Sigmoid colon (tissue), 7 donors: ENCODE measurements around the gene ELF5. TPM values are rescaled to one million over a fixed set of nuclear protein-coding genes. Genes with fewer than 3 reads are reported as not detected.

Source experiments
- DNase-seq: peaks from one replicate; pipeline ENCODE4 v3.0.0-alpha.2; 2019
- H3K27ac ChIP-seq, 4 donors: fragments of 200-600 bp; sonication (generic); one replicate each; pipeline ENCODE4 v1.5.1; 2016 to 2019; ENCODE audit warnings: mild to moderate bottlenecking in 1 of 4
- H3K27me3 ChIP-seq, 3 donors: fragments of 200-600 bp; sonication (generic); one replicate each; pipeline ENCODE4 v1.5.1; 2019; ENCODE audit warnings: mild to moderate bottlenecking in 1 of 3
- H3K36me3 ChIP-seq, 4 donors: fragments of 200-600 bp; sonication (generic); one replicate each; pipeline ENCODE4 v1.5.1; 2016 to 2019
- H3K4me1 ChIP-seq, 4 donors: fragments of 200-600 bp; sonication (generic); one replicate each; pipeline ENCODE4 v1.5.1; 2017 to 2019
- H3K4me3 ChIP-seq, 4 donors: fragments of 200-600 bp; sonication (generic); one replicate each; pipeline ENCODE4 v1.5.1; 2017 to 2019; ENCODE audit warnings: mild to moderate bottlenecking in 2 of 4, moderate library complexity in 1 of 4
- H3K9me3 ChIP-seq, 4 donors: fragments of 200-600 bp in 3 of 4; sonication (generic) in 3 of 4; one replicate each; pipeline versions ENCODE4 v1.5.1 to v1.6.1; 2013 to 2019
- CTCF ChIP-seq, 4 experiments: fragments of 450-650 bp in 3 of 4; fragments of 200-600 bp in 1 of 4; IDR thresholded peaks; one replicate each; pipeline ENCODE4 v1.5.1; 2016 to 2019; ENCODE audit warnings: antibody characterized with exemption in 4 of 4, mild to moderate bottlenecking in 3 of 4, moderate library complexity in 2 of 4
- EP300 ChIP-seq, 4 donors: sonication (generic); formaldehyde crosslinking; IDR thresholded peaks; one replicate each; pipeline ENCODE4 v1.6.1; 2017; ENCODE audit warnings: antibody characterized with exemption in 4 of 4
- POLR2A ChIP-seq, 2 donors: fragments of 450-650 bp; IDR thresholded peaks; one replicate each; pipeline ENCODE4 v1.6.1; 2016; ENCODE audit warnings: antibody characterized with exemption in 2 of 2, mild to moderate bottlenecking in 2 of 2, moderate library complexity in 2 of 2
- POLR2AphosphoS5 ChIP-seq, 4 donors: sonication (generic); formaldehyde crosslinking; IDR thresholded peaks; one replicate each; pipeline ENCODE4 v1.6.1; 2017; ENCODE audit warnings: antibody characterized with exemption in 4 of 4
- WGBS, 2 donors: extraction: QIAGEN DNeasy Blood & Tissue Kit; methylation state at CpG; one replicate each; pipeline ENCODE4 v1.1.7; 2013; 5-methylcytosine and 5-hydroxymethylcytosine counted together
- intact Hi-C: fragments of 100-400 bp; cut with DNase I; formaldehyde crosslinking; loops from one replicate; pipeline ENCODE4 v1.15.1; 2023
- polyA plus RNA-seq, 3 donors: library from polyadenylated mRNA; stranded (reverse); fragments of 200-250 nt; gene quantifications; one replicate each; pipeline ENCODE4 v1.2.3, GENCODE V29; 2013
- total RNA-seq, 4 donors: library from RNA; depleted of rRNA; stranded (reverse); fragments of >200 nt; gene quantifications; one replicate each; pipeline ENCODE4 v1.1.0, GENCODE V29; 2016
- donor health status: healthy with polysubstance abuse.
- donor health status: Bipolar disorder and iron deficiency.
- donor health status: healthy.

Gene ELF5
- total and polyA plus RNA-seq, 7 donors = not detected

DNA sequence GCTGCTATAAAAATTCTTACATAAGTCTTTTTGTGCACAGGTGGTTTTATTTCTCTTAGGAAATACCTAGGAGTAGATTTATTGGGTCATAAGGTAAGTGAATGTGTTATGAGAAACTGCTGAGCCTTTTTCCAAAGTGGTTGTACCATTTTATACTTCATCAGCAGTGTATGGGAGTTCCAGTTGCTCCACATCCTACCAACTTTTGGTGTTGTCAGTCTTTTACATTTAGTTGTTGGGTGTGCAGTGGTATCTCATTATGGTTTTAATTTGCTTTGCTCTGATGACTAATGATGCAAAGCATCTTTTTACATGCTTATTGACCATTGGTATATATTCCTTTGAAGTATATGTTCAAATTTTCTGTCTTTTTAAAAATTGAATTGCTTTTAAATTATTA, 71.8 kb downstream of the ELF5 start:
- Histone ChIP-seq H3K27me3 (no peaks in the 10 kb centered on the region), H3K4me1 (peaks cover 0 to 48% (median 21%) of the 10 kb centered on the region in 4 donors), H3K36me3 (no peaks in the 10 kb centered on the region), H3K4me3 (no peak overlapping the region), H3K27ac (no peak overlapping the region), H3K9me3 (no peaks in the 10 kb centered on the region)
- TF ChIP-seq CTCF (IDR thresholded peaks at IDR 0.05) = no peak
- TF ChIP-seq POLR2A (IDR thresholded peaks at IDR 0.05) = no peak
- TF ChIP-seq POLR2AphosphoS5 (IDR thresholded peaks at IDR 0.05) = no peak
- TF ChIP-seq EP300 (IDR thresholded peaks at IDR 0.05) = no peak
- intact Hi-C loops = loop anchor here (10.0 kb wide), 1 partner anchor 337 kb away; the partner anchor contains the start of gene NAT10
- DNase-seq = no peak

- intact Hi-C loops = loop anchor here (1.0 to 10.0 kb wide), 4 partner anchors 80 to 389 kb away; partner anchors contain the start of genes CAPRIN1 and NAT10
- no peak for DNase-seq
- peak overlapping the region; percentile 67 to 90 (median 88) for H3K4me3 ChIP-seq
- no peak for TF ChIP-seq EP300 (IDR thresholded peaks at IDR 0.05)
- no peaks in the 10 kb centered on the region for H3K27me3 ChIP-seq
- 8 to 18% methylated on average over 8 of the region's 8 CpGs for WGBS, 2 donors
- H3K4me1 ChIP-seq = peaks cover 0 to 36% (median 19%) of the 10 kb centered on the region in 4 donors
- H3K27ac ChIP-seq = peak overlapping the region; percentile 90 to 97 (median 92)
- no peaks in the 10 kb centered on the region for H3K9me3 ChIP-seq
- no peaks in the 10 kb centered on the region for H3K36me3 ChIP-seq
Observed at GRCh38 chr11:34439610-34440198, 73.9 kb downstream of the ELF5 start.

DNA sequence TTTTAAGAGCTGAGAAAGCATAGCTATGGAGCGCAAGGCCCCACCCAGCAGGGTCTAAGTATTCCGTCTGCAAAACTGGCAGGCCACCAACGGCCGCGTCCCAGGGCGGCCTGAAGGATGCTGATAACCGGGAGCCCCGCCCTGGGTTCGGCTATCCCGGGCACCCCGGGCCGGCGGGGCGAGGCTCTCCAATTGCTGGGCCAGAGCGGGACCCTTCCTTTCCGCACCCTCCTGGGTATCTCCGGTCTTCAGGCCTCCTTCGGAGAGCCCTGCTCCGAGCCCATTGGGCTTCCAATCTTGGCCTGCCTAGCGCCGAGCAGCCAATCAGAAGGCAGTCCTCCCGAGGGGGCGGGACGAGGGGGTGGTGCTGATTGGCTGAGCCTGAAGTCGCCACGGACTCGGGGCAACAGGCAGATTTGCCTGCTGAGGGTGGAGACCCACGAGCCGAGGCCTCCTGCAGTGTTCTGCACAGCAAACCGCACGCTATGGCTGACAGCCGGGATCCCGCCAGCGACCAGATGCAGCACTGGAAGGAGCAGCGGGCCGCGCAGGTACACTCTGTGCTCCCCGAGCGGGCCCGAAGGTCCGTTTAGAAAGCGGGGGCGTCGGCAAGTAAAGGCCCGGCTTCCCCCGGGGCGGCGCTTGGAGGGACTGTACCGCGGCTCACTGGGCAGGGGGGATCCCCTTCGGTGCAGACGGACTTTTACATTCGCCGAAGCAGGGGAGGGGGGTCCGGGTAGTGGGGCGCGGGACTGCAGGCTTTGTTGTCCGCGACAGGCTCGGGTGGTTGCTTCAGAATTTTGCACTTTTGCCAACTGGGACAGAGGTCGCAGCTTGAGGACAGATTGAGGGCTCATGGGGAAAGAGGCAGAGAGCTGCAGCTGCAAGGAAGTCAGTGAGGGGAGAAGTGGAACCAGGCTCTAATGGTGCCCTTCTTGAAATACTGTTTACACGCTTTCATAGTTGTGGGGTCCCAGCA, 74.8 kb downstream of the ELF5 start, which contains the start of gene CAT:
TSS of gene CAT (plus strand) at position 406 of the 979 bp plus-strand sequence. CDS start at position 486, 80 bp downstream.
- Histone ChIP-seq H3K9me3 (no peaks in the 10 kb centered on the region), H3K36me3 (no peaks in the 10 kb centered on the region), H3K27ac (peak within 1 kb of the TSS; percentile 90 to 97 (median 92)), H3K27me3 (no peaks in the 10 kb centered on the region), H3K4me3 (peak within 1 kb of the TSS; percentile 67 to 90 (median 88)), H3K4me1 (peaks cover 0 to 27% (median 19%) of the 10 kb centered on the region in 4 donors)
- 0 to 1% methylated on average over 62 of the region's 62 CpGs for WGBS, 2 donors
- DNase-seq = peak; percentile 99
- TF ChIP-seq CTCF (IDR thresholded peaks at IDR 0.05) (no peak), EP300 (IDR thresholded peaks at IDR 0.05) (peak in 1 of 4 donors; percentile 19), POLR2A (IDR thresholded peaks at IDR 0.05) (peak in 1 of 2 donors; percentile 45), POLR2AphosphoS5 (IDR thresholded peaks at IDR 0.05) (peak; percentile 71 to 91 (median 82))
- intact Hi-C loops = loop anchor here (1.0 to 10.0 kb wide), 3 partner anchors 80 to 388 kb away; partner anchors contain the start of gene CAPRIN1

GRCh38 chr11:34437224-34438125, 76.1 kb downstream of the ELF5 start:
- Histone ChIP-seq H3K4me3 (peak overlapping the region in 2 of 4 donors; percentile 89 to 90), H3K27me3 (no peaks in the 10 kb centered on the region), H3K27ac (peak overlapping the region in 2 of 4 donors; percentile 90 to 97), H3K9me3 (no peaks in the 10 kb centered on the region), H3K4me1 (peaks cover 0 to 25% (median 19%) of the 10 kb centered on the region in 4 donors), H3K36me3 (no peaks in the 10 kb centered on the region)
- TF ChIP-seq CTCF (IDR thresholded peaks at IDR 0.05) (no peak), EP300 (IDR thresholded peaks at IDR 0.05) (no peak)
- intact Hi-C loops = loop anchor here (2.0 to 10.0 kb wide), 2 partner anchors 263 to 387 kb away; partner anchors contain the start of gene CAPRIN1
- WGBS, 2 donors = 71 to 90% methylated on average over 2 of the region's 2 CpGs
- no peak for DNase-seq
